GM21526 (cell line): Measurements from ENCODE around the gene LYPD6B.

ENCODE experiments used
- ATAC-seq: cut with Tn5 transposase; IDR thresholded peaks from one replicate; pipeline ENCODE4 v1.9.1; 2021; ENCODE audit warnings: moderate library complexity; ENCODE audit not compliant: unreplicated experiment, low FRiP score

LYPD6B gene

GRCh38 chr2:149009576-149010461 is 28.7 kb upstream of the LYPD6B start:
- ATAC-seq, result no peak

GRCh38 chr2:149012545-149012944 is 26.0 kb upstream of the LYPD6B start:
- no peak for ATAC-seq

GRCh38 chr2:149015501-149015900 is 23.0 kb upstream of the LYPD6B start:
- no peak for ATAC-seq

GRCh38 chr2:149015926-149016563 is 22.5 kb upstream of the LYPD6B start:
- ATAC-seq, result no peak

- ATAC-seq, result peak; percentile 25
Observed at GRCh38 chr2:149017116-149017985, 21.1 kb upstream of the LYPD6B start.

- ATAC-seq, result no peak
Observed at GRCh38 chr2:149018981-149019380, 19.5 kb upstream of the LYPD6B start.

- no peak for ATAC-seq
Observed at GRCh38 chr2:149019768-149020167, 18.7 kb upstream of the LYPD6B start.

GRCh38 chr2:149020432-149020851 is 18.1 kb upstream of the LYPD6B start:
- ATAC-seq, result peak; percentile 38

- peak; percentile 68 for ATAC-seq
Observed at GRCh38 chr2:149021271-149021719, 17.2 kb upstream of the LYPD6B start.

- peak; percentile 66 for ATAC-seq
Observed at GRCh38 chr2:149021761-149022160, 16.7 kb upstream of the LYPD6B start.

- ATAC-seq, result no peak
Observed at GRCh38 chr2:149023091-149023490, 15.4 kb upstream of the LYPD6B start.

- no peak for ATAC-seq
Observed at GRCh38 chr2:149027590-149028250, 10.8 kb upstream of the LYPD6B start.

GRCh38 chr2:149028377-149028776 is 10.1 kb upstream of the LYPD6B start:
- ATAC-seq, result no peak

- no peak for ATAC-seq
Observed at GRCh38 chr2:149028891-149029290, 9.6 kb upstream of the LYPD6B start.

- ATAC-seq, result no peak
Observed at GRCh38 chr2:149029307-149029965, 9.1 kb upstream of the LYPD6B start.

GRCh38 chr2:149031396-149031795 is 7.1 kb upstream of the LYPD6B start:
- ATAC-seq, result no peak

- ATAC-seq, result no peak
Observed at GRCh38 chr2:149033716-149034115, 4.8 kb upstream of the LYPD6B start.

GRCh38 chr2:149034406-149034805 is 4.1 kb upstream of the LYPD6B start:
- ATAC-seq, result no peak

GRCh38 chr2:149036507-149037293 is 1.8 kb upstream of the LYPD6B start:
- no peak for ATAC-seq
